HG03280 (cell line): ENCODE measurements around the gene ENO2.

Experiments
- ATAC-seq: cut with Tn5 transposase; IDR thresholded peaks from one replicate; pipeline ENCODE4 v1.9.1; 2021; ENCODE audit warnings: mild to moderate bottlenecking, moderate library complexity; ENCODE audit not compliant: unreplicated experiment

Gene ENO2

GRCh38 chr12:6959058-6959804 is 44.9 kb downstream of the ENO2 start:
- ATAC-seq: peak; percentile 46

GRCh38 chr12:6959805-6960592 is 45.6 kb downstream of the ENO2 start:
- ATAC-seq: no peak

- peak; percentile 26 for ATAC-seq
These were observed 46.4 kb downstream of the ENO2 start for GRCh38 chr12:6960593-6961277.

GRCh38 chr12:6961278-6961694 is 46.9 kb downstream of the ENO2 start:
- no peak for ATAC-seq

GRCh38 chr12:6961695-6962284 is 47.4 kb downstream of the ENO2 start:
- no peak for ATAC-seq

GRCh38 chr12:6962285-6963015 is 48.1 kb downstream of the ENO2 start:
- ATAC-seq: no peak

GRCh38 chr12:6963016-6963731 is 48.8 kb downstream of the ENO2 start:
- ATAC-seq: no peak

GRCh38 chr12:6963791-6964413 is 49.5 kb downstream of the ENO2 start:
- no peak for ATAC-seq

- ATAC-seq: no peak
These were observed 50.2 kb downstream of the ENO2 start for GRCh38 chr12:6964605-6965025.

GRCh38 chr12:6965026-6965661 is 50.8 kb downstream of the ENO2 start:
- ATAC-seq: peak; percentile 46

- ATAC-seq: no peak
These were observed 51.3 kb downstream of the ENO2 start for GRCh38 chr12:6965714-6966113.

- no peak for ATAC-seq
These were observed 52.0 kb downstream of the ENO2 start for GRCh38 chr12:6966351-6966750.

GRCh38 chr12:6967651-6968100 is 53.3 kb downstream of the ENO2 start:
- no peak for ATAC-seq

GRCh38 chr12:6968426-6968825 is 54.0 kb downstream of the ENO2 start:
- no peak for ATAC-seq

GRCh38 chr12:6970096-6970527 is 55.7 kb downstream of the ENO2 start:
- no peak for ATAC-seq
